HEK293 (cell line): ENCODE data around the gene RXRG.
A peak's percentile ranks its signal among the peaks of the same experiment; 100 is the strongest.

Experiments used
- CTCF ChIA-PET: fragments of 350-600 bp; formaldehyde crosslinking; extraction: SDS; loops from one replicate; lab custom pipeline; 2021; ENCODE audit warnings: antibody characterized with exemption; lab: Yijun Ruan, JAX
- POLR2A ChIA-PET: fragments of 300-600 bp; formaldehyde crosslinking; extraction: SDS; loops from one replicate; lab custom pipeline; 2020; ENCODE audit warnings: antibody characterized with exemption, inconsistent platforms; lab: Yijun Ruan, JAX
- H3K27ac ChIP-seq: fragments of 200-500 bp; sonication (Bioruptor generic); 2 replicates; pipeline ENCODE4 v1.5.1; 2014; ENCODE audit warnings: low read depth, low read length, control low read depth, inconsistent platforms; ENCODE audit errors: extremely low read depth
- H3K36me3 ChIP-seq, 2 experiments: fragments of 200-500 bp in 1 of 2; sonication (Bioruptor generic) in 1 of 2; 1 replicate in 1 of 2; 2 replicates in 1 of 2; pipeline ENCODE4 v1.5.1; 2014 to 2017; ENCODE audit warnings: inconsistent platforms in 2 of 2, low read length in 2 of 2; ENCODE audit not compliant: control insufficient read depth in 2 of 2, insufficient read depth in 1 of 2
- H3K4me1 ChIP-seq: fragments of 200-500 bp; sonication (Bioruptor generic); 2 replicates; pipeline ENCODE4 v1.5.1; 2014; ENCODE audit warnings: mild to moderate bottlenecking, low read length, inconsistent platforms; ENCODE audit not compliant: control insufficient read depth, insufficient read depth
- H3K4me3 ChIP-seq: 2 replicates; pipeline ENCODE4 v1.5.1; 2011; ENCODE audit warnings: low read depth, mild to moderate bottlenecking, control low read depth, low read length, moderate library complexity
- H3K9me3 ChIP-seq: fragments of 200-500 bp; sonication (Bioruptor generic); 2 replicates; pipeline ENCODE4 v1.5.1; 2014; ENCODE audit warnings: low read depth, low read length, inconsistent platforms; ENCODE audit not compliant: control insufficient read depth, insufficient read depth
- FEZF1 ChIP-seq: fragments of 450-650 bp; formaldehyde crosslinking; IDR thresholded peaks from 2 replicates; pipeline ENCODE4 v1.5.1; 2016; ENCODE audit warnings: missing biosample characterization, missing genetic modification characterization
- GLI2 ChIP-seq: fragments of 450-650 bp; formaldehyde crosslinking; IDR thresholded peaks from 2 replicates; pipeline ENCODE4; 2017; ENCODE audit warnings: missing biosample characterization, missing genetic modification characterization, low read depth, borderline replicate concordance
- INSM2 ChIP-seq: fragments of 450-650 bp; formaldehyde crosslinking; IDR thresholded peaks from 2 replicates; pipeline ENCODE4 v1.5.1; 2016; ENCODE audit warnings: missing biosample characterization, missing genetic modification characterization
- KLF16 ChIP-seq: fragments of 450-650 bp; formaldehyde crosslinking; IDR thresholded peaks from 2 replicates; pipeline ENCODE4 v1.5.1; 2017; ENCODE audit warnings: missing biosample characterization, missing genetic modification characterization
- KLF7 ChIP-seq: fragments of 450-650 bp; formaldehyde crosslinking; IDR thresholded peaks from 2 replicates; pipeline ENCODE4 v1.5.1; 2016; ENCODE audit warnings: missing biosample characterization, missing genetic modification characterization, borderline replicate concordance
- OVOL3 ChIP-seq: fragments of 450-650 bp; formaldehyde crosslinking; IDR thresholded peaks from 2 replicates; pipeline ENCODE4 v1.5.1; 2016; ENCODE audit warnings: missing biosample characterization, missing genetic modification characterization
- SP2 ChIP-seq: fragments of 450-650 bp; formaldehyde crosslinking; IDR thresholded peaks from 2 replicates; pipeline ENCODE4 v1.5.1; 2016; ENCODE audit warnings: missing biosample characterization, missing genetic modification characterization
- SP7 ChIP-seq: fragments of 450-650 bp; formaldehyde crosslinking; IDR thresholded peaks from 2 replicates; pipeline ENCODE4 v1.5.1; 2016; ENCODE audit warnings: missing biosample characterization, missing genetic modification characterization
- ZBTB20 ChIP-seq: fragments of 450-650 bp; formaldehyde crosslinking; IDR thresholded peaks from 2 replicates; pipeline ENCODE4 v1.5.1; 2016; ENCODE audit warnings: missing biosample characterization, missing genetic modification characterization
- ZEB2 ChIP-seq: fragments of 450-650 bp; formaldehyde crosslinking; IDR thresholded peaks from 2 replicates; pipeline ENCODE4 v1.5.1; 2016; ENCODE audit warnings: missing biosample characterization, missing genetic modification characterization
- ZFHX2 ChIP-seq: fragments of 450-650 bp; formaldehyde crosslinking; conservative IDR thresholded peaks from 2 replicates; pipeline ENCODE4 v1.5.1; 2016; ENCODE audit warnings: missing biosample characterization, missing genetic modification characterization
- ZNF146 ChIP-seq: fragments of 450-650 bp; formaldehyde crosslinking; IDR thresholded peaks from 2 replicates; pipeline ENCODE4 v1.5.1; 2016; ENCODE audit warnings: missing biosample characterization, missing genetic modification characterization
- ZNF184 ChIP-seq: fragments of 450-650 bp; IDR thresholded peaks from 2 replicates; pipeline ENCODE4 v1.5.1; 2018; ENCODE audit warnings: missing biosample characterization, mild to moderate bottlenecking, missing genetic modification characterization
- ZNF324 ChIP-seq: fragments of 450-650 bp; formaldehyde crosslinking; IDR thresholded peaks from 2 replicates; pipeline ENCODE4 v1.5.1; 2016; ENCODE audit warnings: missing biosample characterization, missing genetic modification characterization
- ZNF366 ChIP-seq: fragments of 450-650 bp; formaldehyde crosslinking; conservative IDR thresholded peaks from 2 replicates; pipeline ENCODE4 v1.5.1; 2016; ENCODE audit warnings: missing biosample characterization, missing genetic modification characterization
- ZNF433 ChIP-seq: fragments of 450-650 bp; formaldehyde crosslinking; IDR thresholded peaks from 2 replicates; pipeline ENCODE4 v1.5.1; 2016; ENCODE audit warnings: missing biosample characterization, missing genetic modification characterization, low read depth
- ZNF610 ChIP-seq: fragments of 450-650 bp; formaldehyde crosslinking; IDR thresholded peaks from 2 replicates; pipeline ENCODE4 v1.5.1; 2016; ENCODE audit warnings: missing biosample characterization, missing genetic modification characterization, borderline replicate concordance
- ZNF623 ChIP-seq: fragments of 450-650 bp; formaldehyde crosslinking; IDR thresholded peaks from 2 replicates; pipeline ENCODE4 v1.5.1; 2016; ENCODE audit warnings: missing biosample characterization, missing genetic modification characterization
- ZNF629 ChIP-seq: fragments of 450-650 bp; formaldehyde crosslinking; IDR thresholded peaks from 2 replicates; pipeline ENCODE4 v1.5.1; 2017; ENCODE audit warnings: missing biosample characterization, missing genetic modification characterization
- ZNF664 ChIP-seq: fragments of 450-650 bp; formaldehyde crosslinking; IDR thresholded peaks from 2 replicates; pipeline ENCODE4 v1.5.1; 2016; ENCODE audit warnings: missing biosample characterization, missing genetic modification characterization
- ZNF677 ChIP-seq: fragments of 450-650 bp; IDR thresholded peaks from 2 replicates; pipeline ENCODE4 v1.5.0; 2018; ENCODE audit warnings: missing biosample characterization, mild to moderate bottlenecking, missing genetic modification characterization, moderate library complexity
- ZNF692 ChIP-seq: fragments of 450-650 bp; formaldehyde crosslinking; IDR thresholded peaks from 2 replicates; pipeline ENCODE4 v1.5.1; 2016; ENCODE audit warnings: missing biosample characterization, missing genetic modification characterization
- ZNF776 ChIP-seq: fragments of 450-650 bp; formaldehyde crosslinking; IDR thresholded peaks from 2 replicates; pipeline ENCODE4 v1.5.0; 2017; ENCODE audit warnings: missing biosample characterization, missing genetic modification characterization, borderline replicate concordance
- ZNF791 ChIP-seq: fragments of 450-650 bp; formaldehyde crosslinking; IDR thresholded peaks from 2 replicates; pipeline ENCODE4 v1.5.1; 2016; ENCODE audit warnings: missing biosample characterization, missing genetic modification characterization
- TF ChIP-seq, protein P1 (sequence below): fragments of 450-650 bp; formaldehyde crosslinking; IDR thresholded peaks from 2 replicates; pipeline ENCODE4 v1.5.1; 2017; ENCODE audit warnings: missing biosample characterization, missing genetic modification characterization
- TF ChIP-seq, protein P2 (sequence below): fragments of 450-650 bp; formaldehyde crosslinking; IDR thresholded peaks from 2 replicates; pipeline ENCODE4 v1.5.1; 2016; ENCODE audit warnings: missing biosample characterization, missing genetic modification characterization
- TF ChIP-seq, protein P3 (sequence below): fragments of 450-650 bp; formaldehyde crosslinking; IDR thresholded peaks from 2 replicates; pipeline ENCODE4 v1.5.1; 2016; ENCODE audit warnings: missing biosample characterization, missing genetic modification characterization
- TF ChIP-seq, protein P4 (sequence below): fragments of 450-650 bp; formaldehyde crosslinking; IDR thresholded peaks from 2 replicates; pipeline ENCODE4 v1.5.1; 2016; ENCODE audit warnings: missing biosample characterization, missing genetic modification characterization

RXRG gene

GRCh38 chr1:165481820-165482532, 37.0 kb upstream of the RXRG start:
- Histone ChIP-seq H3K9me3 (no peaks in the 10 kb centered on the region), H3K36me3 (no peaks in the 10 kb centered on the region), H3K4me3 (no peak overlapping the region), H3K4me1 (no peaks in the 10 kb centered on the region), H3K27ac (no peak overlapping the region)
- ChIA-PET POLR2A (no interaction called here), CTCF (interaction anchor here (1.1 to 1.6 kb wide), 2 partner anchors 88 to 114 kb away, joined by 3 to 4 read pairs; no protein-coding TSS in a partner anchor)
- TF ChIP-seq, protein P1, sequence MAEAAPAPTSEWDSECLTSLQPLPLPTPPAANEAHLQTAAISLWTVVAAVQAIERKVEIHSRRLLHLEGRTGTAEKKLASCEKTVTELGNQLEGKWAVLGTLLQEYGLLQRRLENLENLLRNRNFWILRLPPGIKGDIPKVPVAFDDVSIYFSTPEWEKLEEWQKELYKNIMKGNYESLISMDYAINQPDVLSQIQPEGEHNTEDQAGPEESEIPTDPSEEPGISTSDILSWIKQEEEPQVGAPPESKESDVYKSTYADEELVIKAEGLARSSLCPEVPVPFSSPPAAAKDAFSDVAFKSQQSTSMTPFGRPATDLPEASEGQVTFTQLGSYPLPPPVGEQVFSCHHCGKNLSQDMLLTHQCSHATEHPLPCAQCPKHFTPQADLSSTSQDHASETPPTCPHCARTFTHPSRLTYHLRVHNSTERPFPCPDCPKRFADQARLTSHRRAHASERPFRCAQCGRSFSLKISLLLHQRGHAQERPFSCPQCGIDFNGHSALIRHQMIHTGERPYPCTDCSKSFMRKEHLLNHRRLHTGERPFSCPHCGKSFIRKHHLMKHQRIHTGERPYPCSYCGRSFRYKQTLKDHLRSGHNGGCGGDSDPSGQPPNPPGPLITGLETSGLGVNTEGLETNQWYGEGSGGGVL (tag by site-specific recombination): peak; percentile 84
- no peak for TF ChIP-seq ZNF433
- TF ChIP-seq, protein P2, sequence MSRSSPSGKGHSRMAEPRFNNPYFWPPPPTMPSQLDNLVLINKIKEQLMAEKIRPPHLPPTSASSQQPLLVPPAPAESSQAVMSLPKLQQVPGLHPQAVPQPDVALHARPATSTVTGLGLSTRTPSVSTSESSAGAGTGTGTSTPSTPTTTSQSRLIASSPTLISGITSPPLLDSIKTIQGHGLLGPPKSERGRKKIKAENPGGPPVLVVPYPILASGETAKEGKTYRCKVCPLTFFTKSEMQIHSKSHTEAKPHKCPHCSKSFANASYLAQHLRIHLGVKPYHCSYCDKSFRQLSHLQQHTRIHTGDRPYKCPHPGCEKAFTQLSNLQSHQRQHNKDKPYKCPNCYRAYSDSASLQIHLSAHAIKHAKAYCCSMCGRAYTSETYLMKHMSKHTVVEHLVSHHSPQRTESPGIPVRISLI (tag by site-specific recombination): no peak
- TF ChIP-seq FEZF1 (tag by site-specific recombination): peak; percentile 68
- TF ChIP-seq GLI2: no peak
- no peak for TF ChIP-seq ZBTB20 (tag by site-specific recombination)
- TF ChIP-seq SP2: peak; percentile 23; the same call in 1 of the 2 replicates
- no peak for TF ChIP-seq KLF7 (tag by site-specific recombination)
- 0 out of 2 replicates have a peak, but pooled peaks have one; percentile 66 for TF ChIP-seq ZNF692 (tag by site-specific recombination)
- TF ChIP-seq ZNF610 (tag by site-specific recombination): no peak
- TF ChIP-seq ZEB2 (tag by site-specific recombination): peak; percentile 72; the same call in 1 of the 2 replicates
- TF ChIP-seq ZNF776 (tag by site-specific recombination): no peak
- peak; percentile 90 for TF ChIP-seq ZNF366
- peak; percentile 70 for TF ChIP-seq INSM2 (tag by site-specific recombination)
- no peak for TF ChIP-seq OVOL3 (tag by site-specific recombination)
- no peak for TF ChIP-seq ZNF146 (tag by site-specific recombination)
- TF ChIP-seq SP7 (tag by site-specific recombination): peak; percentile 89
- no peak for TF ChIP-seq ZNF791 (tag by site-specific recombination)
- no peak for TF ChIP-seq ZNF677 (tag by site-specific recombination)
- TF ChIP-seq KLF16: 0 out of 2 replicates have a peak, but pooled peaks have one; percentile 51
- TF ChIP-seq ZNF184: no peak
- TF ChIP-seq ZNF629: peak; percentile 74
- no peak for TF ChIP-seq ZNF664
- TF ChIP-seq ZFHX2 (tag by site-specific recombination): peak; percentile 74
- TF ChIP-seq, protein P3, sequence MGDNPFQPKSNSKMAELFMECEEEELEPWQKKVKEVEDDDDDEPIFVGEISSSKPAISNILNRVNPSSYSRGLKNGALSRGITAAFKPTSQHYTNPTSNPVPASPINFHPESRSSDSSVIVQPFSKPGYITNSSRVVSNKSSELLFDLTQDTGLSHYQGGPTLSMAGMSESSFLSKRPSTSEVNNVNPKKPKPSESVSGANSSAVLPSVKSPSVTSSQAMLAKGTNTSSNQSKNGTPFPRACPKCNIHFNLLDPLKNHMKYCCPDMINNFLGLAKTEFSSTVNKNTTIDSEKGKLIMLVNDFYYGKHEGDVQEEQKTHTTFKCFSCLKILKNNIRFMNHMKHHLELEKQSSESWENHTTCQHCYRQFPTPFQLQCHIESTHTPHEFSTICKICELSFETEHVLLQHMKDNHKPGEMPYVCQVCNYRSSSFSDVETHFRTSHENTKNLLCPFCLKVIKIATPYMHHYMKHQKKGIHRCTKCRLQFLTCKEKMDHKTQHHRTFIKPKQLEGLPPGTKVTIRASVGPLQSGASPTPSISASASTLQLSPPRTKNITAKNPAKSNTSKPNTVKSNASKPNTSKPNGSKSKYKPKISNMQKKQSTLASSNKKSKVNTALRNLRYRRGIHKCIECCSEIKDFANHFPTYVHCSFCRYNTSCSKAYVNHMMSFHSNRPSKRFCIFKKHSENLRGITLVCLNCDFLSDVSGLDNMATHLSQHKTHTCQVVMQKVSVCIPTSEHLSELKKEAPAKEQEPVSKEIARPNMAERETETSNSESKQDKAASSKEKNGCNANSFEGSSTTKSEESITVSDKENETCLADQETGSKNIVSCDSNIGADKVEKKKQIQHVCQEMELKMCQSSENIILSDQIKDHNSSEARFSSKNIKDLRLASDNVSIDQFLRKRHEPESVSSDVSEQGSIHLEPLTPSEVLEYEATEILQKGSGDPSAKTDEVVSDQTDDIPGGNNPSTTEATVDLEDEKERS (tag by site-specific recombination): no peak
- TF ChIP-seq ZNF324 (tag by site-specific recombination): 0 out of 2 replicates have a peak, but pooled peaks have one; percentile 37
- TF ChIP-seq, protein P4, sequence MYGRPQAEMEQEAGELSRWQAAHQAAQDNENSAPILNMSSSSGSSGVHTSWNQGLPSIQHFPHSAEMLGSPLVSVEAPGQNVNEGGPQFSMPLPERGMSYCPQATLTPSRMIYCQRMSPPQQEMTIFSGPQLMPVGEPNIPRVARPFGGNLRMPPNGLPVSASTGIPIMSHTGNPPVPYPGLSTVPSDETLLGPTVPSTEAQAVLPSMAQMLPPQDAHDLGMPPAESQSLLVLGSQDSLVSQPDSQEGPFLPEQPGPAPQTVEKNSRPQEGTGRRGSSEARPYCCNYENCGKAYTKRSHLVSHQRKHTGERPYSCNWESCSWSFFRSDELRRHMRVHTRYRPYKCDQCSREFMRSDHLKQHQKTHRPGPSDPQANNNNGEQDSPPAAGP (tag by site-specific recombination): peak; percentile 68; the same call in 1 of the 2 replicates
- TF ChIP-seq ZNF623 (tag by site-specific recombination): no peak
